AG09319 (cell line): ENCODE results near the gene EDIL3.

Experiments used
- DNase-seq: peaks from one replicate; pipeline ENCODE4 v3.0.0-alpha.2; 2010; ENCODE audit warnings: low read depth; ENCODE audit errors: extremely low read depth
- TF ChIP-seq, protein P1 (sequence below): IDR thresholded peaks from 2 replicates; pipeline ENCODE4 v1.5.1; 2011; ENCODE audit warnings: low read depth, mild to moderate bottlenecking, inconsistent platforms, low read length, moderate library complexity

Gene EDIL3

DNA sequence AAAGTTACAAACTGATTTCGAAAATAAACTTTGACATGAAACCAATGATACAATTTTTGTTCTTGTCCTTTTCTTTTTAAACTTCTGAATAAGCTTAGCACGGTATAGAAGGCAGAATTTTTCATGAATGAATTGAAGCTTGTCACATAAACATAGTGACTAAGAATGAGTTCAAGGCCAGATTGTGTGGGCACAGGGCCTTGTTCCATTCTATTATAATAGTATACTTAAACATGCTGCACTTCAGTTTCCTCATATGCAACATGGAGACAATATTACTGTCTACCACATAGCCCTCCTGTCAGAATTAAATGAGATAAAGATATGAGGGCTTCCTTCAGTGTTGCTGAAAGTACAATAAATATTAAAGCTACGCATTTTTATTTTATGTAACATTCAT lies 459.8 kb downstream of the EDIL3 start:
- DNase-seq = no peak
- TF ChIP-seq, protein P1, sequence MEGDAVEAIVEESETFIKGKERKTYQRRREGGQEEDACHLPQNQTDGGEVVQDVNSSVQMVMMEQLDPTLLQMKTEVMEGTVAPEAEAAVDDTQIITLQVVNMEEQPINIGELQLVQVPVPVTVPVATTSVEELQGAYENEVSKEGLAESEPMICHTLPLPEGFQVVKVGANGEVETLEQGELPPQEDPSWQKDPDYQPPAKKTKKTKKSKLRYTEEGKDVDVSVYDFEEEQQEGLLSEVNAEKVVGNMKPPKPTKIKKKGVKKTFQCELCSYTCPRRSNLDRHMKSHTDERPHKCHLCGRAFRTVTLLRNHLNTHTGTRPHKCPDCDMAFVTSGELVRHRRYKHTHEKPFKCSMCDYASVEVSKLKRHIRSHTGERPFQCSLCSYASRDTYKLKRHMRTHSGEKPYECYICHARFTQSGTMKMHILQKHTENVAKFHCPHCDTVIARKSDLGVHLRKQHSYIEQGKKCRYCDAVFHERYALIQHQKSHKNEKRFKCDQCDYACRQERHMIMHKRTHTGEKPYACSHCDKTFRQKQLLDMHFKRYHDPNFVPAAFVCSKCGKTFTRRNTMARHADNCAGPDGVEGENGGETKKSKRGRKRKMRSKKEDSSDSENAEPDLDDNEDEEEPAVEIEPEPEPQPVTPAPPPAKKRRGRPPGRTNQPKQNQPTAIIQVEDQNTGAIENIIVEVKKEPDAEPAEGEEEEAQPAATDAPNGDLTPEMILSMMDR = no peak

DNA sequence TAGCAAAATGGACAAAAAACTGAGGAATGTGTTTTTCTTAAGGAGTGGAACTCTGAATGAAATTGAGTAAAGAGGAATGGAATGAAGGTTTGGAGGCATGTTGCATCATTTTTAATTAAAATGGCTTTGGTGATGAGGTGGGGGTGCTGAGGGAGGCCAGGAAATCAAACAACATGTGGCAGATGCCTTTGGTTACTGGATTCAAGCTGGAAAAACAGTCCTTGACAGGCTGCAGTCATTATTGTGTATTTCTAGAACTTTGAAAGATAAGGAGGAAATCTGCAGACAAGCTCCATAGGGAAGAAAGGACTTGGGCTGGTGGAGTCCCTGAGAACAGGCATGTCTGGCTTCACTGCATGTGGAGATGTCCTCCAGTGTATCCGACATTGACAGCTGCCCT lies 460.5 kb downstream of the EDIL3 start:
- no peak for DNase-seq
- TF ChIP-seq, protein P1 = no peak

DNA sequence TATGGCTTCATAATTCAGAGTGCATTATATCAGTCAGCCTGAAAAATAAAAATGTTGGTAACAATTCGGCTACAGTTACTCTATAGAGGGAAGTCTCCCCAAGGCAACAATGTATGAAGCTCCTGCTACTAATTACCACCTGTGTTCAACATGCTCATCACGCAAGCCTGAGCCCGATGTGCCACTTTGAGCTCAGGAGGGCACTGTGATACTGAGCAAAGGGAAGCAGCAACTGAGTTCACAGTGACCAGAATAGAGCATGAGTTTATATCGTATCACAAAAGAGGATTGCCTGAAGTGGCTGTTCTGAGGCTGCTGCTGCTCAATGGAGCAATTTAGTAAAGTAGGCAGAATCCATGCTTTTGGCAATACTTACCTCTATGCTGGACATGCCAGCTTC lies 462.0 kb downstream of the EDIL3 start:
- TF ChIP-seq, protein P1 = no peak
- DNase-seq = no peak

DNA sequence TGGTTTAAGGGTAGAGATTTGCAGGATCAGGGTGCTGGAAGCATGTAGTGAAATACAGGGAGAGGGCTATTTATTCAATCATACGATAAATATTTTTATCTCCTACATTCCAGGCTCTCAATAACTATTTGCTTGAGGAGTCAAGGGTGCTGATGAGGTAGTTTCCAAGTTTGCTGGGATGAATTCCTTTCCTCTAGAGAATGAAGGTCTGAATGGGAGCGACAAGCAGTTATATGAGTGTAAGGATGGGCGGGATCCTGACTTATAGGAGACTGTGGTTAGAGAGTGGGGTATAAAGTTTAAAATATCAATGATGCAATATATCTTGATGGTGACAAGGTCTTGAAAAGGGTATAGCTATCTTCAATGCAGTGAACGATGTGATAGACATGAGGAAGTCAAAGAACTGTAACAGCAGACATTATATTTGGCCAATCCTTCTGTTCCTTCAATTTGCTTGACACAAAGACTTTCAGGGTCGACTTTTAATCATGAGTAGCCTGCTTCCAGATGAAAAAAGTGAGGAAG lies 462.9 kb downstream of the EDIL3 start:
- DNase-seq = no peak
- TF ChIP-seq, protein P1 = no peak

DNA sequence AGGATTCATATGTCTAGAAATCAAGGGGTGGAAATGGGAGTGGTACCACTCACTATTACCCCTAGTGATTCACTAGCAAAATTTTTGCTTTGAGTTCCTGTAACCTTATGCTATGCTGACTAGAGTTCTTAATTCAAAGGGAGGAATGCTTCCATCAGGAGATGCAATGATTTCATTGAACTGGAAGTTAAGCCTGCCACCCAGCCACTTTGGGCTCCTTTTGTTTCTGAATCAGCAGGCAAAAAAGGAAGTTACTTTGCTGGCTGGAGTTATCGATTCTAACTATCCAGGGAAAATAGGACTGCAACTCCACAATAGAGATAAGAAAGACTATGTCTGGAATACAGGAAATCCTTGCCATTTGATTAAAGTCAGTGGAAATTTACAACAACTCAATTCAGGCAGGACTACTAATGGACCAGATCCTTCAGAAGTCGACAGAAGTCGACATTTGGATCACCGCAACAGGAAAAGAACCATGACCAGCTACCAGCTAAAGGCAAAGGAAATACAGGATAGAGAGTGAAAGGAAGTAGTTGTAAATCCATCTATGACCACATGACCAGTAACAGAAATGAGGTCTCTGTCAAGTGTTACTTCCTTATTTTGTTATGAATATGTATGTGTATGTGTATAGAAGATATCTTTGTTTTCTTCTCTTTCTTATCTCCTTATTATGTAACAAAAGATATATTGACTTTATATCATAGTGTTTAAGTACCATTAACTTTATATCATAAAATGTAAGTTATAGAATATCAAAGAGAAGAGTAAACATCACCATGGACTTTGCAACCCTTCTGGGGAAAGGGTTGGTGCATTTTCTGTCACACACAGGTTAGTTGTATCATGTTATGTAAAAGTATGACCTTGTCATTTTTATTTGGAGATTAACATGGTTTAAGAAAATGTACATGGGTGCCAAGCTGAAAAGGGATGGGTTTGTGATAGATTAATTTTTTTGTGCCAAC lies 465.3 kb downstream of the EDIL3 start:
- DNase-seq = no peak
- TF ChIP-seq, protein P1 = no peak

DNA sequence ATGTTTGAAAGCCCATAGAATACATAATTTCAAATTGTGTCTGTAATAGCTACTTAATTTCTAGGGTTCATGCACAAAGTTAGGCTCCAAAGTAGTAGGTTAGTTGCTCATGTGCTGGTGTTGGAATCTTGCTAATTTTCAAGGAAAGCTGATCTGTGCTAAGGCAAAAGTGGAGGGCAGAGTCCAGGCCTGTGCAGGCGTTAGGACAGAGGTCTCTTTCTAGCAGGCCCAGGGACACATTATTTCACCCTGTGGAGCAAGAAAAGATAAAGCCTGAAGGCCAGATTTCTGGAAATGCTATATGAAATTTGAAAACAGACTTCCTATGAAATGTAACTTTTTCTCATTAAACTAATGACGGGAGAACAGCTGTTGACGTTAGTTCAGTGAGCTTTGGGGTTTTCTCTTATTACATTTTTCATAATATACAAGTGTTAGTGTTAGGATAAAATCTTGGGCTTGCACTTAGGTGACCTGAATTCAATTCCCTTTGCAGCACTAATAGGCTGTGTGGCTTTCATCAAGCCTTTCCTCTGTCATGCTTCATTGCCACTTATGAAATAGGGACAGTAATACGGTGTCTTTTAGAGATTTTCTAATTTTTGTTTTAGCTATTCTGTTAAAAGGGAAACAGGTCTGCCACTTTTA lies 467.3 kb downstream of the EDIL3 start:
- DNase-seq = no peak
- TF ChIP-seq, protein P1 = no peak
